ENCODE results near the gene METTL3.

METTL3 gene

DNA sequence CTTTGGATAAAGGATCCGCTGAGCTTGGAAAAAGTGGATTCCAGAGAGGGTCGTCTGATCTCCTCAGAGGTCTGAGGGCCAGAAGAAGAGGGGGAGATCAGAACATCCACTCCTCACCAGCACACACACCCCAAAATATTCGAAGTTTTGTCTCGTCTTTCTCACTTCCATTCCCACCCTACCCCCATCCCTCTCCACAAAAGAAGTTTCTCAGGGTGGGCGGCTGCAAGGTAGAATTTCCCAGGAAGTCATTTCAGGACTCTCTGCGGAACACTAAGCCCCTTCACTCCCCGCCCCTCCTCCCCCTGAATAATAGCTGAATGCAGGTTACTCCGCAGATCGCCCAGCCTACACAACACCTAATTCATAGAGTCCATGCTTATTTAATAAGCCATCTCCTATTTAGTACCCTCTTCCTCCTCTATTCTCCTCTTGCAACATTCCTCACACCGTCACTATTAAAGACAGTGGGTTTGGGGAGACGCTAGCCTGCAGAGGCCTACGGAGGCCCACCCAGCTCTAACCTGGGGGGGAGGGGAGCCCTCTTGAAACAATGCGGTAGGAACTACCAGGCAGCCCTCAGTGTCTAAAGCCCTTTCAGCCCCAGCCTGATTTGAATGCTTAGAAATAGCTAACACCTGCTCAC lies 15.7 kb upstream of the METTL3 start:
- DNase-seq: no peak

DNA sequence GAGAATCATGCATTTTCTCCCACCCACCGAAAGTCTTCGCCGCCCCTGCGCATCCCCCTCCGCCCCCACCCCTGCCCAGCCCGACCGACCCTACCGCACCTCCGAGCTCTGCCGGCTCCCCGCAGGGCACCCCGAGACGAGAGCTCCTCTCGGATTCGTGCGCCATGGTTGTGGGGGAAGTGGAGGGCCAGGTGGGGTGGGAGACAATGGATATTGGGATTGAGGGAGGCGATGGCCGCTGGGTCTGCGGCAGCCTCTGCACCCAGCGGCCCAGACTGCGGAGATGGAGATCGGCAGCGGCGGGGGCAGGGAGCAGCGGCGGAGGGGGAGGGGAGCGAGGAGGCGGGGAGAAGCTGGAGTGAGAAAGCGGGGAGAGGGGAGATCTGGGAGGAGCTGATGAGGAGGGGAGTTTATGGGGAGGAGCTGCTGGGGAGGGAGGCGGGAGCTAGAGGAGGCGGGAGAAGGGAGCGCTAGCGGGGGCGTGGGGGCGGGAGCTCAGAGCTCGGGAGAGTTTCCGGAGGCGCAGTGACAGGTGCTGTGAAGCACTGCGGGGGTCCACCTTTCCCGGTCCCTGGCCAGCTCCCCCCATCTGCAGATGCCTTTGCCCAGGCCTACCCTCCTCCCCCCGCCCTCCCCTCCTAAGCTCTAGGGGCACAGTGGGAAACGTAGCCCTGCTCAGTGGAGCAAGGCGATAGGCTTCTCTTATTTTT lies 15.0 kb upstream of the METTL3 start, which contains the start of gene SALL2:
Gene SALL2, minus strand, starts transcription at position 385 of the 710 bp plus-strand sequence. Its CDS starts 219 bp downstream, at position 166.
- peak; percentile 10 to 37 (median 17) for DNase-seq

DNA sequence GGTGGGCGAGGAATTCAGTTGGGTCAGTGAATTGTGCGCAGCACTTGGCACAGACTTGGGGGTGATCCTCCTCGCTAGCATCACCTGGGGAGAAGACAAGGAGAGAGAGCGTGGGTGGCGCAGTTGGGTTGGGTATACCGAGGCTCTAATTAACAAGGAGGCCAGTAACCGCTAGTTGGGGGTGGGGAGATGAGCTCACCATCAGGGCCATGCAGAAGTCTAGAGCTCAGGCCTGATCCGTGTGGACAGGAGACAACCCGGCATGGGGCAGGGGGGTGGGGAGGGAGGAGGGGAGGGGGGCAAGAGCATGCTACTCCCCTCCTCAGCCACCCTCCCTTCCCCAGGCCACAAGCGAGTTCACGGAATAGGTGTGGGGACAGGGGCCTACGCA lies 14.4 kb upstream of the METTL3 start:
- no peak for DNase-seq

DNA sequence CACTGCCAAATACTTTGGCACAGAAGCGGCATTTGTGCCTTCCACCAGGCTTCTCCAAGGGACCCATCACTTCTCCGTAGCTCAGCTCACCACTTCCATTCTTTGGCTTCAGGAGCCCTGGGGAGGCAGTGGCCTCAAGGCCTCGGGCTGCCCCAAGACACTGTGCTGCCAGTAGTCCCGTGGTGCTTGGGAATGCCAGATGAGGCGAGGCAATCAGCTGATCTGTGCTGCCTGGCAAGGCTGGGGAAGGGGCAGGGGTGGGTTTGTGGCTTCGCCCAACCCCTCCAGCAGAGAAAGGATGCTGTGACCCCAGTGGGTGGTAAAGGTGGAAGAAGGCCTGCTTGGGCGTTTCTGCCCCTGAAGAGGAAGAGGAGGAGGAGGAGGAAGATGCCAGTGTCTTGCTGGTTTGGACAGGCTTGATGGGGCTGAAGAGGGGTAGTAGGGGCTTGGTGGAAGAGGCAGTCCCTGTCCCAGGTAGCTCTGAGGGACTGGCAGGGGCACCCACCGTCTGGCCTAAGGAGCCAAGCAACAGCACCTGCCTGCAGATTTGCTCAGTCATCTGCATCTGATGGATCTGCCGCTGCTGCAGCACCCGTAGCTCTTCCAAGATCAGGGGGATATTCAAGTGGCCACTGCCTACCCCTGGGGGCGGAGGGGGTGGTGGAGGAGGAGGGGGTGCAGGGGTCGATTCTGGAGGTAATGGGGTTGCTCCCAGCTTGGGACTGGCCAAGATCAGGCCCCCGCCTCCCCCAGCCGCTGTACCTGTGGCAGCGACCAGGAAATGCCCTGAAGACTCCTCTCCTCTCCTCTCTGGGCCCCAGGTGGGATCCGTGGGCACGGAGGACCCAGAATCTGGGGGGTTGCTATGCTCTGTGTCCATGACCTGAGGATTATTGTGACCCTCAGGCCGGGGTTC lies 13.7 kb upstream of the METTL3 start:
- no peak for DNase-seq

DNA sequence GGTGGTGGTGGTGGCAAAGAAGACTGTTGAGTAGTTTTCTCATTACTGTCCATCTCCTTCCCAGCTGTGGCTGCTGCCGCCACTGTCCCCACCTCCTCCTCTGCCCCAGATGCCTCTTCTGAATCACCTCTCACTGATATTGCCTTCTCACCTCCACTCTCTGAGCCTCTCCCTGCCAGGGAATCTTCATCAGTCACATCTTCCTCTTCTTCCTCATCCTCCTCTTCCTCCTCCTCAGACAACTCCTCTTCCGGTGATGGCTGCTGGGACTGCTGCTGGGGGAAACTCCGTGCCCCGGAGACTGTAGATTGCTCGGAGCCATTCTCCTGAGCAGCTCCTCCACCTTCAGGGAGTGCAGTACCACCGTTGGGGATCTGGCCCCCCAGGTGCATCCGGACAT lies 12.1 kb upstream of the METTL3 start:
- no peak for DNase-seq

DNA sequence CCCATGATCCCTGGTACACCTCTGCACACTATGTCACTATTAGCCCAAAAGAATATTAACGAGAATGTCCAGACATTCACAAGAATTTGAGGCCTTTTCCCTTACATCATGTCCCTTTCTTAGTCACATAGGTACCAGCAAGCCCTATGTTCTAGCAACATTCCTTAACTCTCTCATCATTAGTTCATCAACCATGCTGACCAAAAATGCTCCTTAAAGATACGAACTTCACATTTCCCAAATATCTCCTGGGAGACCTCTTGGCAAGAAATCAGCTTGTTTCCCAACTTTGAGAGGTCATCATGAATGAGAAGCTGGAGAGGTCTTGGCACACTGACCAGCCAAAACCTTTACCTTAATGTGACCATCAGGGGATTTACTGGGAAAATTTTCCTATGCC lies 10.4 kb upstream of the METTL3 start:
- DNase-seq: no peak

DNA sequence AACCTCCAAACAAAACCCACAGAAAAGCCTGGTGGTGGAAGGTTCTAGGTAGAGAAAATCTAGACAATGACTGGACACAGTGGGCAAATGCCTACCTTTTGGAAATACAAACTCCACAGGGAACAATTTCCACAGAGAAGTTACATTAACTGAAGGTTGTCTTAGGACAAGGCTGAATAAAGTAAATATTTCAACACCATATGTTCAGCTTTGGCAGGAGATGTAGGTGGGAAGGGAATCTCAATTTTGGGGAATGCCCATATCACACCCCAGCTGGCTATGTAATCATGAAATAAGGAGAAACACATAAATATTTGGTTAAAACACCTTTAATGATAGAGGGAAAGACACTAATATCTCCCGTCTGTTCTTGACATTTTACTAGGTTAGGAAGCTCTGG lies 9.6 kb upstream of the METTL3 start:
- DNase-seq: no peak

DNA sequence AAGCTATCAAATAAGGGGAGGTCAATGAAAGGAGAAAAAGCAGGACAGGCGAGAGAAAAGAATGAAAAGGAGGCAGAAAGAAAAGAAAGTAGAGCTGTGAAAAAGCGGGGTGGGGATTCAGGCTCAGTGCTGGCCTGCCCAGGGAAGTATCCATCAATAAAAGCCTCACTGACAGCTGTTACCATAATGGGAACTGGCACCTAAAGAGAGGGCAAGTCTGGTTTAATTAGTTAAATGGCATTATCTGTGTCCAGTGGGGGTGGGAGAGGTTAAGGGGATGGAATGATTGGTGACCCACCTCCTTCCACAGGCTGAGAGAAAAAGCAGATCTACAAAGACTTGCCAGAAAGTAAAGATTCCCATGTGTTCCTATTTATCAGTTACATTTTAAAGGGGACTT lies 7.6 kb upstream of the METTL3 start:
- DNase-seq: no peak

DNA sequence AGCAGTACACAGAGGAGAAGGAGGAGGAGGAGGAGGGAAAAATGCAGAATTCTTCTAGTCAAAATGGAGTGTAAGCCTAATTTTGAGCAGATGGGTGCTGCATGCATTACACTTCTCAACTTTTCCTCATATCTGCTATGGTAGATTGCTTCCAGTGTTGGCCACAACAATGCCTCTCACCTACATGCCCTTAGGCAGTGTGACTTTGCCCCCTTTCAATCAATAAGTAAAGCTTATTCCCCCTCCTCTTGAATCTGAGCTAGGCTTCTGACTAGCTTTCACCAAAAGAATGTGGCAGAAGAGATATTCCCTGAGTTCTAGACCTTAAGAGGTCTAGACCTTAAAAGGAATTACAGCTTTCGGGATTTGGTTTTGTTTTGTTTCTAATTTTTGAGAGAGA lies 3.2 kb upstream of the METTL3 start:
- DNase-seq: no peak

DNA sequence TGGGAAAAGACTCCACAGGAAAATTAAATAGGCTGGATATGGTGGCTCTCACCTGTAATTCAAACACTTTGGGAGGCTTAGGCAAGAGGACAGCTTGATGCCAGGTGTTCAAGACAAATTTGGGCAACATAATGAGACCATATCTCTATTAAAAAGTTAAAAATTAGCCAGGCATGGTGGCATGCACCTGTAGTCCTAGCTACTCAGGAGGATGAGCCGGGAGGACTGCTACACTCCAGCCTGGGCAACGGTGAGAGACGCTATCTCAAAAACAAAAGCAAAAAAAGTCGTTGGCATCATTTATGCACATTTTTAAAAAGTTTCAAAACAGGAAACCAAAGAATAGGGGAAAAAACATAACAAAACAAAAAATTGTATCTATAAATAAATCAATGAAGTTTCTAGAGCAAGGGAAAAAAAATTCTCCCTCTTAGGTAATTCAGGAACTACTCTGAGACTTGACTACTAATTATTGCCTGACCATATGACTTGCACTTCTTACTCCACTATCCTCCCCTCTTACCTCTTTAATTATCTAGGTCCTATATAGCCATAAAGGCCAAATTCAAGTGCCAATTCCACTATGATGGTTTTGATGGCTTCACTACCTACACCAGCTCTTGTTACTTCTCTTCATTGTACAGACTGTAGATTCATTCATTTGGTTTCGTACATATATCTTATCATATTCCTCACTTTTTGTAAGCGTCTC lies 1.6 kb downstream of the METTL3 start:
- no peak for DNase-seq

DNA sequence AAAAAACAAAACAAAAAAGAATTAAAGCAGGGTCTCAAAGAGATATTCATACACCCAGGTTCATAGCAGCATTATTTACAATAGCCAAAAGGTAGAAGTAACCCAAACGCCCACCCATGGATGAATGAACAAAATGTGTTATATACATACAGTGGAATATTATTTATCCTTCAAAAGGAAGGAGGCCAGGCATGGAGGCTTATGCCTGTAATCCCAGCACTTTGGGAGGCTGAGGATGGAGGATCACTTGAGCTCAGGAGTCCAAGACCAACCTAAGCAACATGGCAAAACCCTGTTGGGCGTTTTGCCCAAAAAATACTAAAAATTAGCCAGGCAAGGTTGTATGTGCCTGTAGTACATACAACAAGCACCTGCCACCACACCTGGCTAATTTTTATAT lies 4.6 kb downstream of the METTL3 start:
- DNase-seq: no peak

DNA sequence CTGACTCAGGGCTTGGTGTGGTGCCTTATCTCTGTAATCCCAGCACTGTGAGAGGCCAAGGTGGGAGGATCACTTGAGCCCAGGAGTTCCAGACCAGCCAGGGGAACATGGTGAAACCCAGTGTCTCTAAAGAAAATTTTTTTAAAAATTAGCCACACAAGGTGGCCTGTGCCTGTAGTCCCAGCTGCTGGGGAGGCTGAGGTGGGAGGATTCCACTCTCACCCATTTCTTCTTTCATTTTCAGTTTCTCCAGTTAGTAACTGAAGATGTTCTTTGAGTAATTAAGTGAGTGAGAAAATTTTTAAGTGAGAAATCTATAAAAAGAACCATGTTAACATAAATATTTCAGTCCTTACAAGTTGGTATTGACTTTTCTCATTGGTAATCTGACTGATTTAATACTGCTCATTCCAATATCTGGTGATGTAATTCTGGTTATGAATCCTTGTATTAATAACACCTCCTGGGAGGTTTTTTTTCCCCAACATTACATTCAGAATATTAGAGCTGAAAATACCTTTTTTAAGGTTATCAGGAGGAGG lies 6.1 kb downstream of the METTL3 start:
- DNase-seq: no peak

DNA sequence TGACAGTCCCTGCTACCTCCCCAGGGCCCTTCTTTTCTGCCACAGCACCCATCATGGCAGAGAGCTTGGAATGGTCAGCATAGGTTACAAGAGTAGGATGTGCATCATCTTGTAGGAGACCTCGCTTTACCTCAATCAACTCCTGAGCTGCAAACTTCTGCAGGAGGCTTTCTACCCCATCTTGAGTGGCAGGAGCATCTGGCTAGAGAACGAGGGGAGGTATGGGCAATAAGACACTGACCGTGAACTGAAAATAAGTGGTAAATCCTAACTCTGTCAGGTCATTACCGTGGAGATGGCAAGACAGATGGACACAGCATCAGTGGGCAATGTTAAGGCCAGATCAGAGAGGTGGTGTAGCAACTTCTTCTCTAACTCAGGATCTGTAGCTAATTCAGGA lies 7.8 kb downstream of the METTL3 start:
- DNase-seq: no peak

DNA sequence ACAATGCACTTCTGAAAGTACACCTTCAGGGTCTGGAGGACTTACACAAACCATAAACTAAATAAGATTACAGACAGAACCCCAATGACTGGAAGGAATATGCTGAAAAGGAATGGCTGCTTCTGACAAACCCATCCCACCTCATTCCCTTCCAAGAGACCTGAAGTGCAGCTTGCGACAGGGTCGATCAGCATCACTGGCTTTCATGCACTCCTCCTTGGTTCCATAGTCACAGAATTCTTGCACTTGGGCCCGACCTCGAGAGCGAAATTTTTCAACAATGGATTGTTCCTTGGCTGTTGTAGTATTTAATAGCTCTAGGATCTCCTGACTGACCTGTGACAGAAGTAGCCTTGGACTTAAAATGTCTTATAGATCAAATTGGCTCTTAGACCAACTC lies 9.6 kb downstream of the METTL3 start:
- DNase-seq: no peak

DNA sequence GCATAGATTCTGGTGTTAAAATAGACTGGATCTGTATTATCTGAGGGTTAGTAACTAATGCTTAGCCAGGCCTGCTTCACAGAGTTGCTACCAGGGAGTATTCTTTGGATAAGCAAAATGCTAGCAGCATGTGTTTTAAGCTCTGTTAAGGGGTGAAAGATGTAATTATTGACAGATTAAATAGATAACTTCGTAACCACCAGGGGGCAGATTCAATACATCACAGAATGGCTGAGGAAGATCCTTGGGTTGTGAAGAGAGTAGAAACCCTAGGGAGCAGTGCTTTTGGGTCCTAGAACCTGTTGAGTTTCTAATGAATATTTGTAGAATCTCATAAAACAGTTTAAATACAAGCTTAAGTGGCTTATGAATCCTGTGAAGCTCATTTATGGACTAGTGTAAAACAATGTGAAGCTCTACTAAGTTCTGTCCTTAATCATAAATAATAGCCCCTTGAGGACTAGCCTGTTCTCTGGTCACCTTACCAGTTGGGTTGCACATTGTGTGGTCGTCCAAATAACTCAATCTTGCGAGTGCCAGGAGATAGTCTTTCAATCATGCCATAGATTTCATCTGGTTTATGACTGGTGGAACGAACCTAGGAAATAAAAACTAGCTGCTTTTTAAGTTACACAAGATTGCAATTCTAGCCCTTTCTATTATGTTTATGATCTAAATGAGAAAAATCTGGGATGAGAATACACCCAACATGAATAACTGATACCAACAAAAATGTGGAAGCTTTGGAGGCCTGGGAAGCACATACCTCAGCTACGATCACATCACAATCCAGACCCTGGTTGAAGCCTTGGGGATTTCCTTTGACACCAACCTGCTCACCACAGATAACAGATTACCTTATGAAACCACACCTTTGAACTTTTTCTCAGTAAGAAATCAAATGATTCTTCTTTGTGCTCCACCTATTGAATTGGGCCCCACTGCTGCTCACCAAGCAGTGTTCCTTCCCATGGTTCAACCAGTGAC lies 12.3 kb downstream of the METTL3 start:
- DNase-seq: peak in 1 of 4 experiments; percentile 7

DNA sequence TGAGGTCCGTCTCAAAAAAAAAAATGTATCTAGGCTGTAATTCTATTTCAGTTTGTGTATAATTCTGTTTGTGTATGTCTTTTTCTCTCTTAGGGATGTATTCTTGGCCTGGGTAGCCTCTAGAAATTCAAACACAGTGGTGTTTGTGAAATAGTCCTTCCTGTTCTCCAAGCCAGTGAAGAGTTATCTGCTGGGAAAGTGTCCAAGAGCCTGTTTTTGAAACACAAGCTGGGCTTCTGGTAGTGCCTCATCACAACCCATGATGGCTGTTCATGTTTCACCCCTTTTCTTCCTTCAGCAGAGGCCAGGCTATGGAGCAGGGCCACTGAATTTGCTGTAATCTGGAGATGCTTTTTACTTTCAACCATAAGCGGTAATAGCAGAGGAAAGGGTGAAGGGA lies 14.7 kb downstream of the METTL3 start:
- no peak for DNase-seq

DNA sequence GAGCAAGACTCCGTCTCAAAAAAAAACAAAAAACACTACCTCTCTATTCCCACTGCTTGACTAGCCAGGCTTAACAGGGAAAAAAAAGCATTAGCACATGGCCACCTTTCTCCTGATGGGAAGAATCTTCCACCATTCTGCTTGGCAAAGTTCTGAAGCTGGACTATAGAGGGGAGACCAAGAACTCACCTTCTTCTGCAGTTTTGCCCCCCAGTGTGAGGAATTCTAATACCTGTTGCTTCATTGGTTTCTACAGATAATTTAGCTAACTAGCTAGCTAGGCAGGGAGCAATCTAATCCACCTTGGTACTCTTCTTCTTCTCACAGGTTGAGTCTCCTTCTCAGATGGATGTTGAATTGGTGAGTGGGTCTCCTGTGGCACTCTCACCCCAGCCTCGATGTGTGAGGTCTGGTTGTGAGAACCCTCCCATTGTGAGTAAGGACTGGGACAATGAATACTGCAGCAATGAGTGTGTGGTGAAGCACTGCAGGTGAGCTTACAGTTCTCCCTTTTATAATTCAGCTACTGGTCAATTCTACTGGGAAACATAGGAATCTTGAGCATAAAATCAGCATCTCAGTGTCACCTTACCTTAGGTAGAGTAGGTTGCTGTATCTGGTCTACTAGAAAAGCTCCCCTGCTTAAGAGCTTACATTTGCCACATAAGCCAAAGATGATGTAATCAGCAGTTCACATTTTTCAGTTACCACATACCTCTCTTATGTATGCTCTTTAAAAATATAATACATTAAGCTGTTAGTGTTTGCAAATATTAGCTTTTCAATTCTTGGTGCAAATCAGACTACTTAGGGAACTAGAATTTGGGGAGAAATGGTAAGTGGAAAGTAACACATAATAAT lies 16.0 kb downstream of the METTL3 start:
- DNase-seq: no peak

DNA sequence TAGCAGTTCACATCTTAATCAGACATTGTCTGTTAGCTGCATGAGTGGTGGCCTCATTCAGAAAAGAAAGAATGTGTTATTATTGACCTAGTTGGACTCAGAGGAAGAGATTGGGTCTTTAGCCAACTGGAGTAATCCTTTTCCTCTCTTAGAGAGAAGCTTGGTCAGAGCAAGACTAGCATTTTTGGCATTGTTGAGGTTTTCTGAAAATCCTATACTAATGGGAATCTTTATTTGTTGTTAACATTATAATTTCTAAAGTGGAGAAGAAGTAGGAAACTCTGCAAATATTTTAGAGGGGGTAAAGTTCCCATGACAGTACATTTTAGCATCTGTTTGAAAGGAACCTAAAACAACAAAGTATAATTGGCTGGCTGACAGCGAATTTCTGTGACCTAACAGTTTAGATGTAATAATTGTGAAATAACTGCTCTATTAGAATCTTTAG lies 24.5 kb downstream of the METTL3 start:
- DNase-seq: no peak

DNA sequence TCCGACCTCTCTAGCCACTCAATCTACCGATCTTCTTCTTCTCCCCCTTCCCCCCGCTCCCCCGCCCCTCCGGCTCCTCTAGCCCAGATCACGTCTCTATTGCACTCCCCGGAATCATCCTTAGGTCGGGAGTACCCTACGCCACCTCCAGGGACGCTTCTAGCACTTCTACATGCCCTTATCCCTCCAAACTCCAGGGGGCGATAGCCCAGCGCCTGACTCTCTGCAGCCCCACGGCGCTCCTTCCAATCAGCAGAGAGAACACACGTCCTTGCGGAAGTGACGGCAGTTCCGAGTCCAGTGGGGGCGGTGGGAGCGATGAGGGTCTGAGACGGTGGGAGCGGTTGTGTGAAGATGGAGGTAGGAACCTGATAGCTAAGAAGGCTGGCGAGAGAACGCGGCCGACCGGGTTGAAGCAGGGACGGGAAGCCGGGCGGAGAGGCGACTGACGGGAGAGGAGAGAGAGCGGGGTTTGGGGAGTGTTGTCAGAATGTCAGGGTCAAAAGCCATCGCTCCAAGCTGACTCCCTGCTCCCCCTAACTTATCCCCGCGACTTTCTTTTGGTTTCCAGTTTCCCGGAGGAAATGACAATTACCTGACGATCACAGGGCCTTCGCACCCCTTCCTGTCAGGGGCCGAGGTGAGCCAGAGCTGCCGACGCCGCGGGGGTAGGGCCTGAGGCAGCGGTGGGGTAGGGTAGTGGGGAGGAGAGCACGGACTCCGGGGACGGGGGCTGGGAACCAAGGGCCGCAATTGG lies 34.0 kb downstream of the METTL3 start, which contains the start of the genes RAB2B and TOX4:
Gene RAB2B, minus strand, starts transcription at position 35 of the 757 bp plus-strand sequence. CDS start 87 bp downstream, outside the sequence.
Gene TOX4, plus strand, starts transcription at position 271 of the 757 bp plus-strand sequence. Its CDS starts 84 bp downstream, at position 355.
- DNase-seq: peak; percentile 84 to 90 (median 90)
